HCEC 1CT (cell line): Measurements from ENCODE around the gene ACSL4.
A peak's percentile ranks its signal among the peaks of the same experiment; 100 is the strongest.
"Not testable (repeated sequence)": the region's sequence is repeated elsewhere in the genome, so short reads cannot be mapped to it uniquely, and the experiment has no call there.

Experiments
- DNase-seq: peaks from one replicate; pipeline ENCODE4 v3.0.0-alpha.2; 2017

ACSL4 gene

DNA sequence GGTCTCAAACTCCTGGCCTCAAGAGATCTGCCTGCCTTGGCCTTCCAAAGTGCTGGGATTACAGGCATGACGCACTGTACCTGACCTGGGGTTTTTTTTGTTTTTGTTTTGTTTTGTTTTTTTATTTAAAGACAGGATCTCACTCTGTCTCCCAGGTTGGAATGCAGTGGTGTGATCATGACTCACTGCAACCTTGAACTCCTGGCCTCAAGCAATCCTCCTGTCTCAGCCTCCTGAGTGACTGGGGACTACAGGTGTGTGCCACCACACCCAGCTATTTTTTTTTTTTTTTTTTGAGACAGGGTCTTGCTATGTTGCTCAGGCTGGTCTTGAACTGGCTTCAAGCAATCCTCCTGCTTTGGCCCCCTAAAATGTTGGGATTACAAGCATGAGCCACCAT lies 8.1 kb downstream of the ACSL4 start:
- not testable (repeated sequence) for DNase-seq

DNA sequence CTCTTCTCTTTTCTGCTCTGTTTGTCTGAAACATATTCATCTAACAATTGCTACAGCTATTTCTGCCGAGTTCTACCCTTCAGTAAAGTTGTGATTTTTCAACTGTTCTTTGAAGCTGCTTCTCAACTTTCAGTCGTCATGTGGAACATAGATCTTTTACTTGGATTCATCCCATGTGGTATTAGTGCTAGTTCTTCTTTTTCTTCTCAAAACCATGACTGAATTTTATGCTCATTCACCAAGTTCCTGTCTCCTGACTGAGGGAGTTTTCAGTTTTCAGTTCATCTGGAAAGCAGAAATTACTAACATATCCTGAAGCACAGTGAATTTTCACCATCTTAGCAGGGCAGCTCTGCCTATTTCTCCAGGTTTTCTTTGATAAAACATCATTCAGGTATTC lies 12.1 kb downstream of the ACSL4 start:
- DNase-seq: no peak

DNA sequence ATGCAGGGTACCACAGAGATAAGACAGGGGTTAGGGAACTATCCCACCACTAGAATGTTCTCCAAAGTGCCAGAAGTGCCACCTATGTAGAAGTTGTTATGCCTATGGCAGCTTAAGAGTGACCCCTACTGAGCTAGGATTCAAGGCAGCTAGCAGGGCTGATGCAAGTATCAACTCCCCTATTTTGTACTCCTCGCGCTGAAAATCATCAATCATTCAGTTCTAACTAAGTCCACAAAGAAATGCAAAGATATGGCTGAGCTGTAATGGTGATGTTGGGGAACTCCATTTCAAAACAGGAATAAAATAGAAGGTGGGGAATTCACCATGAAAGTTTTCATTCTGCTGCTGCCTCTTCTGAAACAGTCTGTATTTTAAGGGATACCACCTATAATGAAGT lies 13.8 kb downstream of the ACSL4 start:
- DNase-seq: no peak

DNA sequence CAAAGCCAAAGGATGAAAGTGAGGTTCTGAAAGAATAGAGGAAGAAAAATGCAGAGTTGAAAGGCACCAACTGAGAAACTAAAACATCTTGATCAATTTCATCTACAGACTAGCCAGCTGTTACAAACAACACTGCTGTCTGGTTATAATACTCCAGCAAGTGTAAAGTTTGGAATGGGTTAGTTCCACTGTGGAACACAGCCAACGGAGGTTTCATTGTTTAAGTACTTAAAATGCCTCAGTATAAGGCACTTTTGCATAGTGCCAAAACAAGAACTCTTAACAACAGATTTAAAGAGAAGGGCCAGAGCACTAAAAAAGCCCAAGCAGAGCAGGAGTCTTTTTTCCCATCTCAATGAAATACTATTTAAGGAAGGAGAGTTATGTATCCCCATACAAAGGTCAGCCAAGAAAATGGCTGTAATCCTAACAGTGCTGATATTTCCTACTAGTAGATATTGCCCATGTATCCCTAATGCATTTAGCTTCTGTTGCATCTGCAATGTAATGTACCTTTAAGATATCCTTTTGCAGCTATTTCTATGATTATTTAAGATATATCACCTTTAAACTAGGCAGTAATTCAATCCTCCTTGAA lies 16.5 kb downstream of the ACSL4 start:
- DNase-seq: no peak

DNA sequence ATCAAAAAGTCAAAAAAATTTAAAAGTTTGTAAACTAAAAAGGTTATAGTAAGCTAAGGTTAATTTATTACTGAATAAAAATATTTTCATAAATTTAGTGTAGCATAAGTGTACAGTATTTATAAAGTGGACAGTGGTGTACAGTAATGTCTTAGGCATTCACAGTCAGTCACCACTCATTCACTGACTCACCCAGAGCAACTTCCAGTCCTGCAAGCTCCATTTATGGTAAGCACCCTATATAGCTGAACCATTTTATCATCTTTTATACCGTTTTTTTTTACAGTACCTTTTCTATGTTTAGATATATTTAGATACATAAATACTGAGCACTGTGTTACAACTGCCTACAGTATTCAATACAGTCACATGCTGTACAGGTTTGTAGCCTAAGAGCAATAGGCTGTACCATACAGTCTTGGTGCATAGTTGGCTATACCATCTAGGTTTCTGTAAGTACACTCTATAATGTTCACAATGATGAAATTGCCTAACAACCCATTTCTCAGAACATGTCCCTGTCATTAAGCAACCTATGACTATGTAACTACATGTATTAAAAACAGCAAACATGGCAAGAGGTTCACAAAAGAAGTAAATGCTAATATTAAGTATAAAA lies 18.6 kb downstream of the ACSL4 start:
- DNase-seq: peak; percentile 81

DNA sequence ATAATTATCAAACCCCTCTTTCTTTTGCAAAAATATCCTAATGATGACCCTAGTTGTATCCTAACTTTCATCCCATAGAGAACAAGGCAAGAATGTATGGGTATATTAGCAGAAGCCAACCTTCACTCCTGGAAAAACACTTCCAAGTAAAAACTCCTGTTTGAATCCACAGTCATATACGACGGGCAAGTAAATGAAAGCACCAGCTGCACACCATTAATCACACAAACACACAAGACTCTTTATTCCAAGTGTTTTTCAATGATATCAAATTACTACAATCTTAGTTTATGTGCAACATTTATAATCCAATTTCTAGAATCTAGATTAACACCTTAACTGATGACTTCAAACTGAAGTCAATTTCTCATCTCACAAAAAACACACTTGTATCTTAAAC lies 22.9 kb downstream of the ACSL4 start:
- DNase-seq: no peak

DNA sequence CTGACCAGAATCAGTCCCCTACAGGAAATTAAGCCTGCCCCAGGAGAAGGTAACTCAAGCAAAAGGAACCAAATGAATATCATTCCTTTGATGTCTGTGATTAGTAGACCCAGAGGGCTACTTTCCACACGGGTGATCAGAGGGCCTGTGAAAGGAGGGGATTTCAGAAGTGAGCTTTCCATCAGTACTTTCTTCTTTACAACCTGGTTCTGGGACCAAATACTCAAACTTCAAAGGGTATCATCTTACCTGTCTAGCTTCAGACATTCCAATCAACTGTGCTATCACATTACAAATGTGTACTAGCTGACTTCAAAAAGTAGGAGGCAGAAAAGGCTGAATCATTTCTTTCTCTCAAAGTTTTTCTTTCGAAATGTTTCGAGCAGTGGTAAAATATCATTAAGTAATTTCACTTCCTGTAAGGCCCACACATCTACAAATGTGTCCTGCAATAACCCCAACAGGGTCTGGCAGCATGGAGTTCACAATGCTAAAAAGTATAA lies 23.9 kb downstream of the ACSL4 start:
- peak; percentile 41 for DNase-seq

DNA sequence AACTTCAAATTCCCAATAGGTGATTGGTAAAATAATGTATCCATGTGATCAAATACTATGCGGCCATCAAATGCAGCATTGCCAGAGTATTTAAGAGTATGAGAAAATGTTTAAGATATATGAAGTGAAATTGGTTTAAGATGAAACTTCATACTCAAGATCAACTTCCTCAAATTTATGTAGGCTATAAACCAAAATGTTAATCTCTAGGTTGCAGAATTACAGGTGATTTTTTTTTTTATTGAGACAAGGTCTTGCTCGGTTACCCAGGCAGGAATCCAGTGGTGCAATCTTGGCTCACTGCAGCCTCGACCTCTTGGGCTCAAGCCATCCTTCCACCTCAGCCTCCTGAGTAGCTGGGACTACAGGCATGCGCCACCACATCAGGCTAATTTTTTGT lies 25.3 kb downstream of the ACSL4 start:
- no peak for DNase-seq

DNA sequence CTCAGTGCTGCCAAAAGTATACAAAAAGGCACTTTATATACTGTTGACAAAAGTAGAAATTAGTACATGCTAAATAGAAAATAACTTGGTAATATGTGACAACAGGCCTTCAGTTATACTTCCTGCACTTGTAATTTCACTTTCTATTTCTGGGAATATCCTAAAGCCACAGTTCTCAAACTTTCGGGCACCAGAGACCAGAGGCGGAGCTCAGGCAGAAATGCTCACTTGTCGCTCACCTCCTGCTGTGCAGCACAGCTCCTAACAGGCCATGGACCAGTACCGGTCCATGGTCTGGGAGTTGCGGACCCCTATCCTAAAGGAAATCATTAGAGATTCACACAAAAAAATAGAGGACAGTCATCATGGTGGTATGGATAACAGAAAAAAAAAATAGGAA lies 25.7 kb downstream of the ACSL4 start:
- DNase-seq: no peak

DNA sequence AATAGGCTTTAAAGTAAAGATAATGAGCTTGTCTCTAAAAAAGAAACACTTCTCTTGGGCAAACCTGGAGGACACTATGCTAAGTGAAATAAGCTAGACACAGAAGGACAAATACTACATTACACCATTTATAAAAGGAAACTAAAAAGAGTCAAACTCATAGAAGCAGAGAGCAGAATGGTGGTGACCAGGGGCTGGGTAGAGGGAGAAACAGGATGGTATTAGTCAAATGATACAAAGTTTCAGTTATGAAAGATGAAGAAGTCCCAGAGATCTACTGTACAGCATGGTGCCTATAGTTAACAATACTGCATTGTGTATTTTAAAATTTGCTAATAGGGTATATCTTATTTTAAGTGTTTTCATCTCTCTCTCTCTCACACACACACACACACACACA lies 28.5 kb downstream of the ACSL4 start:
- DNase-seq: no peak

DNA sequence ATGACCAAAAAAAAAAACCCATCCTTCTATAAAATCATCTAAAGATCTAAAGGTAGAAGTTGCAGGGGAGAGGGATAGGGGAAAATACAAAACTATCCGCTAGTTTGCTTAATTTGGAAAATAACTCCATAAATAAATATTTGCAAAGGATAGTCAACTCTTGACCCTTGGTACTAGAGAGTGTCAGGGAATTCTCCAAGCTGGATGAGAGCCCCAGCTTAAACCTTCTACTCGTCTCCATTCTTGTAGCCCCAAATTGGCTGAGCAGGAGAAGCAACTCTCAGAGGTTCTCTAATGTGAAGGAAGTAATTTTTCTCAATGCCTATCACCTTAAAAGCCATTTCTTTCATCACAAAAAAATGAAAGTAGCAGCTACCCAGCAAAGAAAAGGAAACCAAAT lies 35.2 kb downstream of the ACSL4 start:
- no peak for DNase-seq

DNA sequence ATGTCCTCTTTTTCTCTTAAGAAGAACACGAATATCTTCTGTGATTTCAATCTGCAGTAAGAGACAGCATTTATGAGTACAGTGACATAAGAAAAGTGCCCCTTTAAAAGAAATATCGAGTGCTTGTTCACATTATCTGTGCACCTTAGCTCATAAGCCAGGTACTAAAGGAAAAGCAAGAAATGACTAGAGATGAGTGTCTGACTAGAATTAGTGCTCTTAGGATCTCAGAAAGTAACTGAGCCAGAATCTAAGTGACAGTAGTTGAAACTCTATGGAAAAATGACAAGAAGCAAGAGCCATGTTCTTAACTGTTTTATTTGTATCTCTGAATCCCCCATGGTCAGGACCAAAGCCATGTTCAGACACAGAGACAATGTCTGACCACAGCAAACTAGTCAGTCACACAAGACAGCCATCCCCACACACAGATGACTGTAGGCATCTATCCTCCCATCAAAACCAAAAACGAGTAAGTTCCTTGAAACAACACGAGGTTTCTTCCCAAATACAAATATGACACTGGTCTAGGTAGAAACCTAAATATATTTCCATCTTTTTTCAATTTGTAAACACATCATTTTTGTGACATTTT lies 36.8 kb downstream of the ACSL4 start:
- no peak for DNase-seq

DNA sequence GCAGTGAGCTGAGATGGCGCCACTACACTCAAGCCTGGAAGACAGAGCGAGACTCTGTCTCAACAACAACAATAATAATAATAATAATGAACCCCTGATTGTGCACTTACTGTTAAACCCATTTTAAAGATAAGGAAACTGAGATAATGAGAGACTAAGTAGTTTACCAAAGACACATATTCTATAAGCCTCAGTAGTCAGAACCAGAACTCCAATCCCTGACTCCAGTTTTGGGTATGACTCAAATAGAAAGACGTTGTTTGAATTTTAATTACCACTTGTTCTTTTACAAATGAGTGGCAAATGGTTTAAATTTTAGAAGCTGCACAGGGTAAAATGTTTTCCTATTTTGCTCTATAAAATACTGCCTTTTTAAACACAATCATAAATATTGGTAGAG lies 37.4 kb downstream of the ACSL4 start:
- DNase-seq: no peak

DNA sequence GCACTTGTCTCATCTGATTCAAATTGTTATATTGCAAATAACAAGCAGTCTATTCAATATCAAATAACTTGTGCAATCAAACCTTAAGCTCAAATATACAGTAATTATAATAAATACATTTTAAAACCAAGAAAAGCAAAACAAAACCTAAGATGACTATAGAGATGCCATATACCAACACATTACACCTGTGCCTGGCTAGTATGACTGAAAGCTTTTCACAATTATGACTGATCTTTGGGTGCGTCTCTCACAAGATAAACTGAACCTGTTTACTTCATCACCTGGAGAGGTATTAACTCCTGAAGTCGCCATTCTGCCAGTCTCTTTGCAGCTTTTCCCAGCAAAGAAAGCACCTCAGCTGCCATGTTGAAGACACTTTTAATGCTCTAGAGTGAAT lies 41.3 kb downstream of the ACSL4 start:
- no peak for DNase-seq

DNA sequence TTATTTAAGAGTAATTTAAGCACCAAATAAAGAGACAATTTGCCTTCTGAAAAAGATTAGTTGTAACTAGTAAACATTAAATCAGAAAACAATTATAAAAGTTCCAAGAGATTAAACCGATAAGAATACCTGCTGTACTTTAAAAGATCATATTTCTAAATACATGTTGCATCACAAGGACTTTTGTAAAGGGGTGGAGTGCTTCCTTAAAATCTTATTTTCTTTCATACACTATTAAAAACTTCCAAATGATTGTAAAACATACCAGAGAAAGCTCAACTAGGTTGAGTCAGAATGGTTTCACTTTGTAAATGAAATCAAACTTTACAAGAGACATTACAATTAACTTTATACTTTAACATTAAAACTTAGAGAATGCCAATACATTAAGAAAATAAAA lies 41.8 kb downstream of the ACSL4 start:
- no peak for DNase-seq

DNA sequence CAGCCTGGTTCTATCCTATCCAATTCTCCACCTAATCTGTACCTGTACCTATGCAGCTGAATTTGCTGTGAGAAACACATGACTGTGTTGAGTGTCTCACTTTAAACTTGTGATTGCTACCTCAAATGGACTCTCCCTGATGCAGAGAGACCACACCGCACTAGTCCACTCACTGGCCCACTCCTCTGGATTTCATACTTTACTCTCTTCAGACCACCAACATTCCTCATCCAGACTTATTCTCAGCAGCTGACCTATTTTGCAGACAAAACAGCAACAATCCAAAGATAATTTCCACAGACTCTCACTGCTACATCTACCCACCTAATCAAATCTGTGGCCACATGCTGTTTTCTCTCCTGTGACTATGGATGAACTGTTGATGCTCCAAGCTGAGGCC lies 45.2 kb downstream of the ACSL4 start:
- DNase-seq: no peak

DNA sequence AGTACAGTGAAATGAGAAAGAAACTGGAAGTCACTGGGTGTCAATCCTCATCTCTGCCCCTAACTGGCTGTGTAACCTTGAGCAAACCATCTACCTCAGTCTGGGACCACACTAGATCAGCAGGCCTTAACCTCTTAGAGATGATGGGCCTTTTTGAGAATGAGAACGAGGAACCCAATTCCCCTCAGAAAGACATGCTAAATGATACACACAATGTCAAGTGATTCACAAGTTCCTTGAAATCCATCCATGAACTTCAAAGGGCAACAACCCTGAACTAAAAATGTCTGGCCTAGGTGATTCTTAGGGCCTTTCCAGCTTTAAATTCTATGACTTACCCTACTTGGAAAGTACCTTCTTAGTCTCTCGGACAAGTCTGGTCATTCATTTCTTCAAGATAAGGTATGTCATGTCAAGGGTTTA lies 47.4 kb downstream of the ACSL4 start:
- no peak for DNase-seq

DNA sequence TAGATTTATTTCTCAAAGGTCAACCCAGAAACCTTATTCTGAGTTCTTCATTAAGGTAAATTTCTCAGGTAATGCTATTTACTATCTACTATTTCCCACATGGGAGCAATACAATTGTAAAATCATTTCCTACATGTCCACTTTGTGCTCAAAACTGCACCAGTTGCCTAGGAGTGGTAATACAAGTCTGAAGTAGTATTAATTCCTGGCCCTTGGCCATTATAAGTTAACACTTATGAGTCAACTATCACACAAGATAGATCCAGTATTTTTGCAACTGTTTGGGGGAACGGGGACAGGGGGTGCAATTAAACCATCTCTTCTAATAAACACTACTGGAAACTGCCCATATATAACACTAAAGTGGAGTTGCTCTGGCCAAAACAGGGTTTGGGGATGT lies 48.9 kb downstream of the ACSL4 start:
- peak; percentile 39 for DNase-seq

DNA sequence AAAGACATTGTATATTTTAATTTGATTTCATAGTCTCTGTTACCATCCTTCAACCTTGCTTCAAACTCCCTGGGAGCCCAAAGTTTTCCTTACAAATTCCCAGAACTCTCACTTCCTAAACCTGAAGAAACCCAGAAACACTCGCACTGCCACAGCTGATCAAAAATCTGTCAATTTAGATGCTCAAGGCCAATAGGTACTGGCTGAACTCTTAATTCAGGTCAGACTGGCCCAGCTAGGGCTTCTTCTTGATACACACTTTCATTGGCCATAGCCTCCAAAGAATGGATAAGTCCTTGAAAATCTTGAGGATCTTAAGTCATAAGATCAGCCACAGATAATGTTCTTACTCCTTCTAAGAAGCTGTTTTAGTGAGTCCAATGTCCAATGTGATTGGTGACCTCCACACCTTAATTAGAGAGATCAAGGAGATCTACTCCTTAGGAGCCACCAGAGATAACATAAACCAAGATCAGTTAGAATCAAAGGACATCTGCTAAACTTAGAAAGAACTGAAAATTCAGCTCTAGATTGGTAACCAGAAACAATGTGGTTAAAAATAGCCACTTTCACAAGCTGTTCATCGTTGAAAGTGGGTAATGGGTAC lies 51.5 kb downstream of the ACSL4 start:
- no peak for DNase-seq

DNA sequence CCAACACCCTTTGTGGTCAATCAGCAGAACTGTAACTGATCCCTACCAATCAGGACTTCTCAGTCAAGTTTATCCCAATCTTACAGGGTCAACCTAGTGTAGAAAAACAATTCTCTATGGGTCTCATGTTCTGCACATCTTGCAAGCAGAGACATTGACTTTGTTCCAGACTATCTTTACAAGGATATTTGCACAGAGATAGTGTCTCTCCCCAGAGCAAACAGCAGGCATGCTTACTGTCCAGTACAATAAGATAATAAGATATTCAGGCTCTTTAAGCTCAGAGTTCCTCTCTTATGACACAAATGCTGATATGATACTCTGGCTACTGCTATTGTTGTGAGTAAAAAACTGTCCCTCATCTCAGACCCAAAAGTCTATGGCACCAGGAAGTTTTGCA lies 53.2 kb downstream of the ACSL4 start:
- no peak for DNase-seq

DNA sequence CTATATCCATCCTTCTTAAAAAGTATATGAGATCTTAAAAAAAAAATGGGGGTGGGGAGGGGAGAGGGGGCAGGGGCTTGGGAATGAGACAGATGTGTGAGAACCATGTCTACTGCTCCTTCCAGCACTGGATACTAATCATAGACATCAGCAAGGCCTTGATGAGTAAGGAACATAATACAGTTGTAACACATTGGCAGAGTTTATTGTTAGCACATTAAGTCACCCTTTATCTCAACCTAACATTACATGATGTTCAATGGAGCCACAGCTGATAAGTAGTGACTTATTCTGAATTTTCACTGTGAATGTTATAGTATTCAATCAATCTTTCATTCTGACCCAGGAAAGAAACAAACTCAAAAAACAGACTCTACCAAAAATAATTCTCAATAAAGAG lies 60.8 kb downstream of the ACSL4 start:
- DNase-seq: no peak

DNA sequence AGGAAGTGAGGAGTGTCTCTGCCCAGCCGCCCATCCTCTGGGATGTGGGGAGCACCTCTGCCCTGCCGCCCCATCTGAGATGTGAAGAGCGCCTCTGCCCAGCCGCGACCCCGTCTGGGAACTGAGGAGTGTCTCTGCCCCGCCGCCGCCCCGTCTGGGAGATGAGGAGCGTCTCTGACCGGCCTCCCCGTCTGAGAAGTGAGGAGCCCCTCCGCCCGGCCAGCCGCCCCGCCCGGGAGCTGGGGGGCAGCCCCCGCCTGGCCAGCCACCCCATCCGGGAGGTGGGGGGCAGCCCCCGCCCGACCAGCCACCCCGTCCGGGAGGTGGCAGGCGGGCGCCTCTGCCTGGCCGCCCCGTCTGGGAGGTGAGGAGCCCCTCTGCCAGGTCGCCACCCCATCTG lies 61.9 kb downstream of the ACSL4 start:
- not testable (repeated sequence) for DNase-seq

DNA sequence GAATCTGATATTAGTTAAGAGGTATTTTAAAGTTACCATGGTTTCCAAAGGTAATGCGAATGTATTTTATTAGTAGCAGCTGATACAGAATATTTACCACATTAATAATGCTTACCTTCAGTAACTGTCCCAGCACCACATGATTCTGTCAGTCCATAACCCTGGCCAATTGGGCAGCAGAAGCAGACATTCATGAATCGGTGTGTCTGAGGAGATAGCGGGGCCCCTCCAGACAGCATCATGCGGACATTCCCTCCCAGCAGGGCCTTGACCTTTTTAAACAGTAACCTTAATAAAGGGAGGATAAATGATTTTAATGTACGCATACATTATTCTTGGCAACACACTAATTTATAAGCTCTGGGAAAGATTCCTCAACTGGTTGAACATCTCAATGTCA lies 65.1 kb downstream of the ACSL4 start:
- no peak for DNase-seq

DNA sequence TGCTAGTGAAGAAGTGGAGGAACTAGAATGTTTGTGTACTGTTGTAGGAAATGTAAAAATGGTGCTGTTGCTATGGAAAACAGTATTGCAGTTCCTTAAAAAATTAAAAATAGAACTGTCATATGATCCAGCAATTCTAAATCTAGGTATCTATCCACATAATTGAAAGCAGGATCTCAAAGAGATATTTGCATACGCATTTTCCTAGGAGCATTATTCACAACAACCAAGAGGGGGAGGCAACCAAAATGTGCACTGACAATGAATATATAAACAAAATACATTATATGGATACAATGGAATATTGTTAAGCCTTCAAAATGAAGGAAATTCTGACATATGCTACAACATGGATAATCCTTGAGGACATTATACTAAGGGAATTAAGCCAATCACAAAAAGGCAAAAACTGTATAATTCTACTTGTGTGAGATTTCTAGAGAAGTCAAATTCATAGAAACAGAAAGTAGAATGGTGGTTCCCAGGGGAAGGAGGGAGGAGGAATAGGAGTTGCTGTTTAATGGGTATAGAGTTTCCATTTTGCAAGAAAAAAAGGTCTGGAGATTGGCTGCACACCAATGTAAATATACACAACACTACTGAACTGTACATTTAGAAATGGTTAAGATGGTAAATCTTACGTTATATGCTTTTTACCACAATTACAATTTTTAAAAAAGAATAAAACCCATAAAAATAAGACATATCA lies 72.5 kb downstream of the ACSL4 start:
- DNase-seq: no peak
